GM21528 (cell line): Measurements from ENCODE around the gene RALY.
A peak's percentile ranks its signal among the peaks of the same experiment; 100 is the strongest.

Experiments
- ATAC-seq: cut with Tn5 transposase; IDR thresholded peaks from one replicate; pipeline ENCODE4 v1.9.1; 2021; ENCODE audit warnings: mild to moderate bottlenecking, moderate library complexity; ENCODE audit not compliant: unreplicated experiment, low FRiP score

The RALY gene

GRCh38 chr20:34045930-34046725 lies 52.4 kb downstream of the RALY start:
- ATAC-seq, result no peak

- ATAC-seq, result no peak
These were observed 53.4 kb downstream of the RALY start for GRCh38 chr20:34047010-34047687.

- ATAC-seq, result no peak
These were observed 54.2 kb downstream of the RALY start for GRCh38 chr20:34047917-34048316.

- ATAC-seq, result no peak
These were observed 55.7 kb downstream of the RALY start for GRCh38 chr20:34049389-34049788.

- ATAC-seq, result no peak
These were observed 56.4 kb downstream of the RALY start for GRCh38 chr20:34049897-34050695.

- no peak for ATAC-seq
These were observed 58.7 kb downstream of the RALY start for GRCh38 chr20:34052414-34052813.

- no peak for ATAC-seq
These were observed 61.6 kb downstream of the RALY start for GRCh38 chr20:34055290-34055689.

GRCh38 chr20:34058831-34059230 lies 65.1 kb downstream of the RALY start:
- ATAC-seq, result no peak

- no peak for ATAC-seq
These were observed 67.3 kb downstream of the RALY start for GRCh38 chr20:34060970-34061369.

- ATAC-seq, result no peak
These were observed 68.0 kb downstream of the RALY start for GRCh38 chr20:34061695-34062094.

- no peak for ATAC-seq
These were observed 69.1 kb downstream of the RALY start for GRCh38 chr20:34062570-34063482.

GRCh38 chr20:34064286-34064685 lies 70.6 kb downstream of the RALY start:
- ATAC-seq, result no peak

- no peak for ATAC-seq
These were observed 71.5 kb downstream of the RALY start for GRCh38 chr20:34065260-34065659.

- ATAC-seq, result no peak
These were observed 72.9 kb downstream of the RALY start for GRCh38 chr20:34066476-34067090.

- no peak for ATAC-seq
These were observed 74.3 kb downstream of the RALY start for GRCh38 chr20:34068001-34068400.

- ATAC-seq, result peak; percentile 64
These were observed 75.8 kb downstream of the RALY start for GRCh38 chr20:34069341-34070078.

- ATAC-seq, result no peak
These were observed 76.3 kb downstream of the RALY start for GRCh38 chr20:34070079-34070439.

- ATAC-seq, result no peak
These were observed 77.1 kb downstream of the RALY start for GRCh38 chr20:34070859-34071258.

- no peak for ATAC-seq
These were observed 78.4 kb downstream of the RALY start for GRCh38 chr20:34072076-34072475.
